Measurements from ENCODE around the gene ARFGEF3. TPM values are rescaled to one million over a fixed set of nuclear protein-coding genes. Genes with fewer than 3 reads are reported as not detected.

Gene ARFGEF3
- total RNA-seq, 2 donors from 2014 or later = 0.03 TPM; not detected in 1

DNA sequence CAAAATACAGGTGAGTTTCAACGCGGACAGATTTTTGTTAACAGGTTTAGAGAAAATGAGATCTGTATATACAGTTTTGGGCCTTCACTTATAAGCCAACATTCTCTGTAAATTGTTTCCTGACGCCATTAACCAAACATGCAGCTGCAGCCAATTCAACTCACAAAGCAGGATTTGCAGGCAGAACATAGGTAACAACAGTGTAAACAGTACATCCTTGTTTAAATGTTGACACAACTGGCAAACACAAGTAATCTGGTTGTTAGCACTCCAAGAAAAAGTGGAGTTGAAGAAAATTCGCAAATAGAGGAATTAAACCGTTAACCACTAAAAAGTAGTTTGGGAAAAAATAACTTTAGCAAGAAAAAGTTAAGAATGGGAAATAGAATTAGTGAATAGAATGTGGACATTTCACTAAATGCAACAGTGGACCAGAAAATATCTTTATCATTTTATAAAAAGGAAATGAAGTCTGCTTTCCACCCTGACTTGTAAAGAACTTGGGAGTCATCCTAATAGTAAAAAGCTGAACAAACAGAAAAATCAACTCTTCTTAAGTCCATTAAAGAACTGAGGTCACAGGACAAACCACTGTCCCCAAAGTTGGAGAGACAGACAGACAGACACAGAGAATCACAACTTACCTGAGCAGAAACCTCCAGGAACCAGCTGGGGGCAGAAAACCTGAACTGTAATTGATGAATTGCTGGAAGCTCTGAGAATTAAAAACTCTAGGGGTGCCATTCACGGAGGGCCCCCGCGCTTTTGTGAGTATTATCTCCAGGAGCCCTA lies 226.0 kb downstream of the ARFGEF3 start:
- Mint-ChIP-seq H3K36me3 (ENCODE audit: low read depth) (peaks cover 4% of the 10 kb centered on the region), H3K4me3 (no peak overlapping the region), H3K4me1 (peaks cover 2% of the 10 kb centered on the region), H3K27ac (no peak overlapping the region), H3K27me3 (peaks cover 37% of the 10 kb centered on the region)
- DNase-seq (no peak), ATAC-seq (no peak)
- H3K9me3 ChIP-seq (ENCODE audit: control insufficient read depth, low read length, poor library complexity, severe bottlenecking) = no peaks in the 10 kb centered on the region

- no peak for DNase-seq
- no peaks in the 10 kb centered on the region for H3K9me3 ChIP-seq (ENCODE audit: control insufficient read depth, low read length, poor library complexity, severe bottlenecking)
- Mint-ChIP-seq H3K27ac (no peak overlapping the region), H3K27me3 (peaks cover 40% of the 10 kb centered on the region), H3K4me1 (peaks cover 5% of the 10 kb centered on the region), H3K36me3 (ENCODE audit: low read depth) (peaks cover 5% of the 10 kb centered on the region), H3K4me3 (no peak overlapping the region)
- no peak for ATAC-seq
These were observed 227.8 kb downstream of the ARFGEF3 start for GRCh38 chr6:138389551-138389950.

Other genes starting within 250 kb of the ARFGEF3 start
- 1 to 10 TPM; 4.3 to 5.7 TPM for gene PERP, start 54.5 kb upstream of the ARFGEF3 start, total RNA-seq
- gene PBOV1, start 56.6 kb downstream of the ARFGEF3 start, total RNA-seq = not detected
- gene SMIM28, start 216.0 kb downstream of the ARFGEF3 start, total RNA-seq = not detected
- 10 to 100 TPM; 32.9 to 50.4 TPM for gene HEBP2, start 242.3 kb downstream of the ARFGEF3 start, total RNA-seq